GM20000 (cell line): ENCODE results near the gene SLC35C1.
"Not testable (repeated sequence)": the region's sequence is repeated elsewhere in the genome, so short reads cannot be mapped to it uniquely, and the experiment has no call there.

Source experiments
- DNase-seq: peaks from one replicate; pipeline ENCODE4 v3.0.0; 2012; ENCODE audit warnings: low spot score
- CTCF ChIP-seq: IDR thresholded peaks from 2 replicates; pipeline ENCODE4 v1.5.1; 2012; ENCODE audit warnings: mild to moderate bottlenecking, control low read depth; ENCODE audit errors: extremely low read depth, missing control alignments

SLC35C1 gene

DNA sequence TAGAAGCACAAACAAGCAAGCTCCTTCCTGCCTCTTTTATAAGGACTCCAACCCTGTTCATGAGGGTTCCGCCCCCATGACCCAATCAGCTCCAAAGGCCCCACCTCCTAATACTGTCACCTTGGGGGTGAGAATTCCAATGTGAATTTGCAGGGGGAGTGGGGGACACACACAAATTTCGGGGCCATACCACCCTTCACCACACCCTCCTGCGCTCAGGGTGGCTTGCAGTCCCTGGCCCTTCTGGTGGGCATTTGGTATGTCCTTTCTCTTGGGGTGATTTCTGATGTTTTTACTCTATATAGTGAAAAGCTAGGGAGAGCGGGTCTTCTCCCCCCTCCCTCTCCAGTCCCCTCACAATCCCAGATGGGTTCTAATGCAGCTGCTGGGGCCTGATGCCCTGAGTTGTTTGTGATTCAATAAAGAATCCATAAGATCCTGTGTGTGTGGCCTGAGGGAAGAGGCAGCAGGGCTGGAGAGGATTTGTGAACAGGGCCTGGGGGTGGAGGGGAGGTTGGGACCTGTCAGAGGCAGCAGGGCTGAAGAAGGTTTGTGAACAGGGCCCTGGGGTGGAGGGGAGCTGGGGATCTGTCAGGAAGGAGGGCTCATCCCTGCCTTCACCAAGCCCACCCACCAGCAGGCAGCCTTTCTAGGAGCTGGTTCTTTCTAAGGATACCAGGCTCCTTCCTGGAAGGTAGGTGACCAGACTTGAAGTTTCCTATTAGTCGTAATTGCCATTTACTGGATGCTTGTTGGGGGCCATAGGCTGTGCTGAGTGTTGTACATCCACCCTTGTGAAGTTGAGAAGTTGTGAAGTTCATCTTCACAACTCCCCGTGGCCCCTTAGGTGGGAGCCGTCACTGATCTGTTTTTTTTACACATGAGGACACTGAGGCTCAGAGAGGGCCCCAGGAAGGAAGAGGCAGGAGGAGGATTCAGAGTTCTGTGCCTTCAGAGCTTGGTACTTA, 7.9 kb downstream of the SLC35C1 start:
- no peak for TF ChIP-seq CTCF
- no peak for DNase-seq

GRCh38 chr11:45815747-45816146, 10.8 kb downstream of the SLC35C1 start:
- no peak for DNase-seq
- no peak for TF ChIP-seq CTCF

DNA sequence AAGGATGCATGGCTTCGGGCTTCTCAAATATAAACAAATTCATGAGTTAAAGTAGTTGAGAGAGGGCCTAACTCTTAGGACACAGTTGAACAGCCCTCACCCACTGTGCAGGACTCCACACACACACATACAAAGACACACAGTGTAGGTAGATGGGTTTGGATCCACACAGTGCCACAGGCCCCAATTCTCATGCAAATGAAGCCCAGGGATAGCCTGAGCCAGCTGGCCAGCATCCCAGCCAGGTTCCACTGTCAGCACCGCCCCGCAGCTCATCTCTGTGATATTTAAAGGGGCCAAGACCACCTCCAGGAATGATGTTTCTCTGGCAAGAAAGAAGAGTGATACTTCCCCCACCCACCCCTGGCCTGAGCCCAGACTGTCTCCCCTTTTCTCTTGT, 11.7 kb downstream of the SLC35C1 start:
- DNase-seq, result no peak

DNA sequence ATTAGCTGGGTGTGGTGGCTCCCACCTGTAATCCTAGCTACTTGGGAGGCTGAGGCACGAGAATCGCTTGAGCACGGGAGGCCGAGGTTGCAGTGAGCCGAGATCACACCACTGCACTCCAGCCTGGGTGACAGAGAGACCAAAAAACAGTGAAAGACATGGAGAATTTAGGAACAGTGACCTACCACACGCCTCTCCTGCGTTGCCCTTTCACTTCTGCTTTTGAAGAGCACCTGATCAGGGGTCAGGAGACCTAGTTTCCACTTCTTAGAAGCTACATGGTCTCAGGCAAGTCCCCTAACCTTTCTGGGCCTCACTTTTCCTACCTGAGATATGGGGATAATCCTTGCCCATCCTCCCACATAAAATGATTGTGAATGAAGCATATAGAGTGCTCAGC, 12.2 kb downstream of the SLC35C1 start:
- DNase-seq, result peak; percentile 69
- no peak for TF ChIP-seq CTCF

More for the DNA sequence above, 11.7 kb downstream of the SLC35C1 start:
- no peak for TF ChIP-seq CTCF

DNA sequence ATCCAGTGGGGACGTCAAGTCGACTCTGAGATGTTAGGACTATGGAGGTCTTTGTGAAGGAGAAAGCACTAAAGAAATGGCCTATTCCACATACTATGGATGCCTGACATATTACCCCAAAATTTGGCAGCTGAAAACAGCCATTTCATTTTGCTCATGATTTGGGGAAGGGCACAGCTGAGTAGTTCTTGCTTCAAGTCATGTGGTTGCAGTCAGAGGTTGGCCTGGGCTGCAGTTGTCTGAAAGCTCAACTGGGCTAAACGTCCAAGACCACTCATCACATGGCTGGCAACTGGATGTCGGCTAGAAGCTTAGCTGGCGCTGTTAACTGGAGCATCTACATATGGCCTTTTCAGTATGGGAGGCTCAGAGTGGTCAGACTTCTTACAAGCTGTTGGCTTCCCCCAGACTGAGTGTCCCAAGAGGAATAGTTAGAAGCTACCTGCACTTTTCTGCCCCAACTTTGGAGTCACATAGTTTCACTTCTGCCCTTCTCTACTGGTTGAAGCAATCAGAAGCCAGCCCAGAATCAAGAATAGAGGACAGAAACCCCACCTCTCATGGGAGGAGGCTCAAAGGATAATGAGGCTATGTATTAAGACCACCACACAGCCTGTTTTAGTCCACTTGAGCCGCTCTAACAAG, 14.1 kb downstream of the SLC35C1 start:
- TF ChIP-seq CTCF, result no peak
- no peak for DNase-seq

GRCh38 chr11:45820211-45820857, 15.4 kb downstream of the SLC35C1 start:
- TF ChIP-seq CTCF, result no peak
- no peak for DNase-seq

GRCh38 chr11:45826492-45826891, 21.5 kb downstream of the SLC35C1 start:
- DNase-seq, result not testable (repeated sequence)
